Cardiac ventricle fibroblast (primary cell): ENCODE measurements around the gene TOR4A. TPM values are rescaled to one million over a fixed set of nuclear protein-coding genes. Genes with fewer than 3 reads are reported as not detected.

Experiments
- total RNA-seq: library from RNA; depleted of rRNA; stranded (reverse); fragments of >200 nt; gene quantifications from 2 replicates; pipeline ENCODE4 v1.2.3, GENCODE V29; 2015

TOR4A gene
- total RNA-seq: 4.0 and 5.3 TPM in 2 replicates

GRCh38 chr9:137277329-137278041, at the start of gene TOR4A:
Gene TOR4A (plus strand): TSS chr9:137277726. CDS start chr9:137278690, 964 bp downstream.

GRCh38 chr9:137230705-137231371, 46.7 kb upstream of the TOR4A start, which contains the start of gene SLC34A3:
Gene SLC34A3 (plus strand): TSS chr9:137230901. CDS start chr9:137231703, 802 bp downstream.

GRCh38 chr9:137240841-137241489, 36.6 kb upstream of the TOR4A start, which contains the start of gene TUBB4B:
Gene TUBB4B (plus strand): TSS chr9:137241287. CDS start chr9:137241361, 74 bp downstream.

DNA sequence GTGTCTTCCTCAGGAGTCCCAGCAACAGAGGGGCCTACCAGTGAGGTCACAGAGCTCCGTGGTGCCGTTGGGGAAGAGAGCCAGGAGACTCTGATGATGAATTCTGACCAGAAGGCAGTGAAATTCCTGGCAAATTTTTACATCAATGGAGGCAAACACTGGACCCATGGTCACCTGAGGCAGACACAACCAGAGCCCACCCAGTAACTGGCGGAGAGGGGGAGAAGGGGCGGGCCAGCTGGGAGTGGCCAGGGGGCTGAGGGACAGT, 26.4 kb upstream of the TOR4A start, which contains the start of gene STPG3:
Gene STPG3 (plus strand): TSS at position 93 of the 268 bp plus-strand sequence. CDS start 1 bp downstream, at position 94.

GRCh38 chr9:137254624-137255447, 22.7 kb upstream of the TOR4A start, which contains the start of gene NELFB:
Gene NELFB (plus strand): TSS chr9:137255327.

GRCh38 chr9:137302118-137302448, 24.6 kb downstream of the TOR4A start, which contains the start of gene NRARP:
Gene NRARP (minus strand): TSS chr9:137302271. CDS start chr9:137301928, 343 bp downstream.

Other genes with a start within 250 kb of the TOR4A start
- gene ABCA2, start 249.5 kb upstream of the TOR4A start, total RNA-seq: 27.1 and 27.6 TPM in 2 replicates
- not detected in 2 replicates for gene FUT7, start 245.6 kb upstream of the TOR4A start, total RNA-seq
- 58.8 and 86.1 TPM in 2 replicates for gene NPDC1, start 231.5 kb upstream of the TOR4A start, total RNA-seq
- not detected in 2 replicates for gene ENTPD2, start 223.7 kb upstream of the TOR4A start, total RNA-seq
- 0.34 and 0.75 TPM in 2 replicates for gene SAPCD2, start 207.2 kb upstream of the TOR4A start, total RNA-seq
- gene UAP1L1, start 200.2 kb upstream of the TOR4A start, total RNA-seq: 6.0 and 9.9 TPM in 2 replicates
- 59.6 and 67.2 TPM in 2 replicates for gene MAN1B1, start 190.7 kb upstream of the TOR4A start, total RNA-seq
- 97.4 and 113 TPM in 2 replicates for gene DPP7, start 163.0 kb upstream of the TOR4A start, total RNA-seq
- 0.29 TPM in 1 of 2 replicates, not detected in the other for gene GRIN1, start 138.6 kb upstream of the TOR4A start, total RNA-seq
- not detected in 2 replicates for gene LRRC26, start 107.7 kb upstream of the TOR4A start, total RNA-seq
- gene TMEM210, start 105.7 kb upstream of the TOR4A start, total RNA-seq: not detected in 2 replicates
- 10.9 and 19.1 TPM in 2 replicates for gene ANAPC2, start 89.2 kb upstream of the TOR4A start, total RNA-seq
- 50.5 and 62.2 TPM in 2 replicates for gene SSNA1, start 89.0 kb upstream of the TOR4A start, total RNA-seq
- gene TPRN, start 77.0 kb upstream of the TOR4A start, total RNA-seq: 9.4 and 14.9 TPM in 2 replicates
- 33.2 and 33.7 TPM in 2 replicates for gene TMEM203, start 72.1 kb upstream of the TOR4A start, total RNA-seq
- gene NDOR1, start 72.0 kb upstream of the TOR4A start, total RNA-seq: 8.0 and 9.5 TPM in 2 replicates
- not detected in 2 replicates for gene RNF208, start 55.5 kb upstream of the TOR4A start, total RNA-seq
- 1.4 TPM in 1 of 2 replicates, not detected in the other for gene CYSRT1, start 52.6 kb upstream of the TOR4A start, total RNA-seq
- not detected in 2 replicates for gene RNF224, start 50.2 kb upstream of the TOR4A start, total RNA-seq
- not detected in 2 replicates for gene SLC34A3, start 46.8 kb upstream of the TOR4A start, total RNA-seq
- gene TUBB4B, start 36.4 kb upstream of the TOR4A start, total RNA-seq: 118 and 122 TPM in 2 replicates
- not detected in 2 replicates for gene STPG3, start 26.4 kb upstream of the TOR4A start, total RNA-seq
- 33.9 and 37.6 TPM in 2 replicates for gene NELFB, start 22.4 kb upstream of the TOR4A start, total RNA-seq
- gene NRARP, start 24.5 kb downstream of the TOR4A start, total RNA-seq: 0.29 and 1.7 TPM in 2 replicates
- gene EXD3, start 145.4 kb downstream of the TOR4A start, total RNA-seq: 5.3 and 9.4 TPM in 2 replicates
- 0.12 TPM in 1 of 2 replicates, not detected in the other for gene NOXA1, start 145.7 kb downstream of the TOR4A start, total RNA-seq
- not detected in 2 replicates for gene ENTPD8, start 163.6 kb downstream of the TOR4A start, total RNA-seq
- 50.7 and 74.4 TPM in 2 replicates for gene NSMF, start 181.6 kb downstream of the TOR4A start, total RNA-seq